ENCODE measurements around the gene HS6ST1.
"Not testable (repeated sequence)": the region's sequence is repeated elsewhere in the genome, so short reads cannot be mapped to it uniquely, and the experiment has no call there.

DNA sequence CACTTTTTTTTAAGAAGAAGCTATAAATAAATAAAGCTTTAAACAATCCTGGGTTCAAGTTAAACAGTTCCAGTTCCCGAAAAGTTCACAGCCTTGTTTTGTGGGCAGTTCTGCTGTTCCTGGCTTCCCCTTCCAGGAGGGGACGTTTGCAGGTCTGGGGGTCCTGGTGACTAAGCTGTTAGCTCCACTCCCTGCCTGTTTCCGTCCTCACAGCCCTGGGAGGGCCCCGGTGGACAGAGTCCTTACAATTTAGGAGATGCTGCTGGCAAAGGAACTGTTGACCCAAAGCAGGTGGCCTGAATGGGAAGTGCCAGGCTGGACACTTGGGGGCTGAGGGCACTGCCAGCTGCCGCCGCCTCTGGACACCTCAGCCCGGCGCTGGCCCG is 53.1 kb downstream of the HS6ST1 start:
- not testable (repeated sequence) for TF ChIP-seq POLR2A, POLR2AphosphoS5, TAF1 (IDR thresholded peaks at IDR 0.05; ENCODE audit: low read depth, low read length)

Data from GM12891 (cell line).